GM19452 (cell line): ENCODE data around the gene TGFA.
"Not testable (repeated sequence)": the region's sequence is repeated elsewhere in the genome, so short reads cannot be mapped to it uniquely, and the experiment has no call there.

Experiments used
- ATAC-seq: cut with Tn5 transposase; IDR thresholded peaks from one replicate; pipeline ENCODE4 v1.9.1; 2021; ENCODE audit not compliant: unreplicated experiment

TGFA gene

DNA sequence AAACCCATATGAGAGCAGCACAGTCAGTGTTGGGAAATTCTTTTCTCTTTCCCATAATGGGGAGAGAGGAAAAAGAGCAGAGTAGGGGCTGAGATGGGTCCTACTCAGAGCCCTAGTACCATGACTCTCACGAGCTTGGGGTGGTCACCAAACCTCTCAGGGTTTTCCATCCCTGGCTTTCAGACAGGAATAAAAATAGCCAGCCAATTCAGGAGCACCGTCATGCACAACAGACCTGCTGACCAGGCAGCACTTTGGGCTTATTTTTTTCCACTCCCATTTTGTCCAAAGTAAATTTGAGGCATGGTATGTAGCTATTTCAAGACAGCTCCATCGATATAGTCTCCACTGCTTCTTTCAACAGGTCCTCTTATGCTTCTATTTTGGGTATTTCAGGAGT, 86.4 kb downstream of the TGFA start:
- ATAC-seq: no peak

GRCh38 chr2:70466647-70467046, 87.0 kb downstream of the TGFA start:
- ATAC-seq: not testable (repeated sequence)

- no peak for ATAC-seq
Observed at GRCh38 chr2:70463997-70464396, 89.6 kb downstream of the TGFA start.

DNA sequence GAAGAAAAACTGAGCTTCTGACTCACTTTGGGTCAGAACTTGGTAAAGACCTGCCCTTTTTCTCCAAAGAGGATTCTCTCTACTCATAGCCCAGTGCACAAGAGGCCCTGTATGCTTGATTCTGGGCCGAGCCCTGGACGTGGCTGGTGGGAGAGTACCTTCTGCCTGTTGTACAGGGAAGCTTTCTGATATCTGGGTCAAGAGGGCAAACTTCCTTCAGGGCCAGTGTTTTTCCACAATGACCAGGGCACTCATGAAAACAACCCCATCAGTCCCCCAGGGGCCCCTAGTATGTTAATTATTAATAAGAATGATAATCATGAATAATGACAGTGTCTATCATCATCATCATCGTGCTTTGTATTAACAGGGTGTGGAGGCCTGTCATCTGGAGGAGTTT, 90.0 kb downstream of the TGFA start:
- no peak for ATAC-seq

GRCh38 chr2:70461981-70462876, 91.4 kb downstream of the TGFA start:
- no peak for ATAC-seq

DNA sequence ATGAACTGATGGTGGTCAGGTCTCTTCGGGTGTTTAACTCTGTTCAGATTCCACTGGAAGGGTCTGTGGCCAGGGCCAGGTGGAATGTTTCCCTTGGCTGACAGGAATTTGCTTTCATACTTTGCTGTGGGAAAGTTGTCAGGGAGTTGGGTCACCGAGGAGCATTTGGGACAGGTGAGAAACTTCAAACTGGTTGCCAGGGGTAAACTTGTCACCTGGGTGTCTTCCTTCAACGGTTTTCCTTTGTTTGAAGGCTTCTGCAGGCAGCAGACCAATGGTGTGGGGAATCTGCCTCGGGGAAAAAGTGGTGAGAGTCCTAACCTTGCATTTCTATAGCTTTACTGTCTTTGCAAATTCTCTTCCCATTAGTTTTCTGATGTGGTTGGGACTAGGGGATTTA, 92.2 kb downstream of the TGFA start:
- ATAC-seq: no peak

DNA sequence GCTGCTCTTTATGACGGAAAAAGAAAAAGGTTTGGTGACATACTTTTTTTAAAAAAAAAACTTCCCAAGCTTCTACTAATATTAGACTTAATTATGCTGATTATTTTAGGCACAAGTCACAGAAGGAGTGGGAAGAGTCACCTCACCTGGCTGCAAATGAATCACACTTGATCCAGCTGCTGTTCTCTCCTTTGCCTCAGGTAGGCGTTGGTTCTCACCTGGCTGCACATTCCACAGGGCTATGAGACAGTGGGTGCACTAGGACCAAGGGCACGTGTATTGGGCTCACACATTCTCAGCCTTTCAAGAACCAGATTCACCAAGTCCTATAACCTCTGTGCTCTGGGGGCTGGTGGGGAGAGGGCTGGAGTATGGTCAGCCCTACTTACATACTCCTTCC, 93.3 kb downstream of the TGFA start:
- no peak for ATAC-seq

DNA sequence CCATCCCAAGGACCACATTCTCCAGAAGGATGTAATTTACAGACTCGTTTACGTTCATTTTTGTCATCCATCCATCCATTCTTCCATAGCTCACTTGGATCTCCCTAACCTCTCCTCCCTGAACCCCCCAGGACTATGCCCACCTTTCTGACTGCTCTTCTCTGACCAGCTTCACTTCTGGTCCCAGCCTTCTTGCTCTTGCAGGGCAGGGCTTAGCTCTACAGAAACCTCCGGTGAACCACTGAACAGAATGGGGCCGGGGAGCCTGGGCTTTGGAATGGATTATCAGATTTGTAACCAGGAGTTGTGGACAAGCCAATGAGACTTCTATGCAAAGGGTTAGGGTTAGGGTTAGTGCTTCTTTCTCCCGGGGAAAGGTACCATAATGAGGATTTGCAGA, 95.0 kb downstream of the TGFA start:
- ATAC-seq: no peak

- ATAC-seq: no peak
Observed at GRCh38 chr2:70456585-70457495, 96.8 kb downstream of the TGFA start.

DNA sequence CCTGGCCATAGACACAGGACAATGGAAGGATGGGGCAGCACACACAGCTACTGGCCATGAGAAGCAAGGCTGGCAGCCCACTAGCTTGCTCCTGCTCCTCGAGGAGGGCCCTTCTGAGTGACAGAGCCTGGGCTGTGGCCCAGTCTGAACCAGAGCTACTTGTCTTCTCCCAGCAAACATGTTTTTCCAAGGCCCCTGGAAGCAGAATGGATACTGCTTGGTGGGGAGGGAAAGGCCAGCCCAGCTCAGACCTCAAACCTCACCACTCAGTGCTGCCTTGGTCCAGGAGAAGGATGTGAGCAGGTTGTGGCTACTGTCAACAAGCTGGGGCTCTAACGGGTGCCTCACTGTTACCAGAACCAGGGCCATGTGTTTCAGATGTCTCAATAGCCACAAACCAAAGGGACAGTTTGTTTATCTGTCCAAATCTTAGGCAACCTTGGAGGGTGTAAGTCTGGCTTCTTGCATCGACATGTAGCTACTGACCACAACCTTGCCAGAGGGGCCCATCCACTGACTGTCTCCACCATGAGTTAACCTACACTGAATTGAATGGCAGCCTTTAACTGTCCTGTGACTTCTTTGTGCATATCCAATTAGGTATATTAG, 98.6 kb downstream of the TGFA start:
- ATAC-seq: no peak

- no peak for ATAC-seq
Observed at GRCh38 chr2:70450641-70451250, 102.9 kb downstream of the TGFA start.

DNA sequence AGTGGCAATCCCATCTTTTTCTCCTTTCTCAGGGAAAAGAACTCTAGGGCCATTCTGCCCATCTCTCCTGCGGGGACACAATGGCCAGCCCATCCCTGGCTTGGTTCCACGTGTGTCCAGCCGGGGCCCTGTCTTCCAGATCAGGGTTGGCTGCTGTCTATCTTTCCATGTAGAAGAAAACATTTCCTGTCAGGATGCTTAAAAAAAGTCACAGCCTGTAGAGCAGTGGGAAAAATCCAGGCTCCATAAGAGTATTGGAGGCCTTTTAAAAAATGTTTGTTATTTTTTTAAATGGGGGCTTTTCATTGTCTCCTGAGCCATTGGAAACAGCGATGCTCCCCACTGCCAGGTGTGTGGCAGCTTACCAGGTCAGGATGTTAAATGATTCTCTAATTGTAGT, 105.6 kb downstream of the TGFA start:
- no peak for ATAC-seq

- no peak for ATAC-seq
Observed at GRCh38 chr2:70443726-70444125, 109.9 kb downstream of the TGFA start.

- ATAC-seq: no peak
Observed at GRCh38 chr2:70443078-70443465, 110.6 kb downstream of the TGFA start.

- no peak for ATAC-seq
Observed at GRCh38 chr2:70442301-70443077, 111.1 kb downstream of the TGFA start.

DNA sequence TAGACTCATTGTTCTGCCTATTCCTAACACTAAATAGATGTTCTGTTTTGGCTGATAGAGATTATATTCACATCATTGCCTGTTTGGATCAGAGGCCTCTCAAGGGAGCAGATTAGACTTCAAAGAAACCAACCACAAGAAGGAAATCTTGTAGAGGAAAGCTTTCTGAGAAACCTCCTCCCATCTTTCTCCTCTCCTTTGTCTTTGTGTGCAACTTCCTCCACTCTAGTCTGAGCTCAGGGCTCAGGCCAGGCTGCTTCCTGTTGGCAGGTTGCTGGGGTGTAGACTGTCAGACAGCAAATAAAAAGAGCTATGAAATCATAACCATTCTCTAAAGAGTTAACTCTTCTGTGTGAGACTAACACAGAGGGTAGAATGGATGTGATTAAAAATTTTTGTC, 113.0 kb downstream of the TGFA start:
- no peak for ATAC-seq

GRCh38 chr2:70435138-70435537, 118.5 kb downstream of the TGFA start:
- ATAC-seq: no peak

DNA sequence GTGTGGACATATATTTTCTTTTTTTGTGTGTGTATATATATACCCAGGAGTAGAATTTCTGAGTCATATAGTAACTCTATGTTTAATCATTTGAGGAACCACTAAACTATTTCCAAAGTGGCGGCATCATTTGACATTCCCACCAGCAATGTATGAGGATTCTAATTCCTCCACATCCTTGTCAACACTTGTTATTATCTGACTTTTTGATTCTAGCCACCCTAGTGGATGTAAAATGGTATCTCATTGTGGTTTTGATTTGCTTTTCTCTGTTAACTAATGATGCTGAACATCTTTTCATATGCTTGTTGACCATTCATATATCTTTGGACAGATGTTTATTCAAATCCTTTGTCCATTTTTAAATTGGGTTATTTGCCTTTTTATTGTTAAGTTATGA, 120.3 kb downstream of the TGFA start:
- ATAC-seq: no peak

- ATAC-seq: no peak
Observed at GRCh38 chr2:70431716-70432347, 121.8 kb downstream of the TGFA start.

DNA sequence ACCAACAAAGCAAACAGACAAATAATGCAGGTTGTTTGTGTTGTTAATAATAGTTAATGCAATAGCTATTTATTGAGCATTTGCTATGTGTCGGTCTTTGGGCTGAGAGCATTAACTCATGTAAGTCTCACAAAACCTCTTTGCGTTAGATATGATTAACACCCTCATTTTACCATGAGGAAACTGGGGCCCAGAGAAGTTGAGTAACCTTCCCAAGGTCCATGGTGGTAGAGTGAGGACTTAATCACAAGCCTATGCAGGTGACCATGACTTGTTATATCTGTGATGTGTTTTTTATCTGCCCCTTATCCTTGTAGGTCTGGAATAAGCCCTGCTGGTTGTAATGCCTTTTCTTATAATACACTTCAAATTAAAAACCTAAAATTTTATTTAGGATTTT, 127.3 kb downstream of the TGFA start:
- no peak for ATAC-seq
